ENCODE measurements around the gene SMTNL2. TPM values are rescaled to one million over a fixed set of nuclear protein-coding genes. Genes with fewer than 3 reads are reported as not detected.
"Not testable (repeated sequence)": the region's sequence is repeated elsewhere in the genome, so short reads cannot be mapped to it uniquely, and the experiment has no call there.

Gene SMTNL2
- total RNA-seq, 1 donor from 2014 or later = under 0.01 TPM

GRCh38 chr17:4586043-4586442, 1.7 kb downstream of the SMTNL2 start:
- no peak for DNase-seq

GRCh38 chr17:4587195-4587594, 2.9 kb downstream of the SMTNL2 start:
- DNase-seq = no peak

- no peak for DNase-seq
Observed at GRCh38 chr17:4587803-4588202, 3.5 kb downstream of the SMTNL2 start.

GRCh38 chr17:4588391-4588790, 4.1 kb downstream of the SMTNL2 start:
- DNase-seq = no peak

- DNase-seq = no peak
Observed at GRCh38 chr17:4588898-4589625, 4.7 kb downstream of the SMTNL2 start.

- peak; percentile 29 for DNase-seq
Observed at GRCh38 chr17:4590042-4590441, 5.7 kb downstream of the SMTNL2 start.

- no peak for DNase-seq
Observed at GRCh38 chr17:4590981-4591453, 6.7 kb downstream of the SMTNL2 start.

- no peak for DNase-seq
Observed at GRCh38 chr17:4591529-4591928, 7.2 kb downstream of the SMTNL2 start.

GRCh38 chr17:4592240-4593005, 8.1 kb downstream of the SMTNL2 start:
- DNase-seq = no peak

- no peak for DNase-seq
Observed at GRCh38 chr17:4593021-4593421, 8.7 kb downstream of the SMTNL2 start.

GRCh38 chr17:4594406-4594805, 10.1 kb downstream of the SMTNL2 start:
- DNase-seq = no peak

GRCh38 chr17:4594931-4595684, 10.8 kb downstream of the SMTNL2 start:
- peak; percentile 54 for DNase-seq

GRCh38 chr17:4595685-4596342, 11.5 kb downstream of the SMTNL2 start:
- not testable (repeated sequence) for DNase-seq

- DNase-seq = no peak
Observed at GRCh38 chr17:4596636-4597380, 12.5 kb downstream of the SMTNL2 start.

GRCh38 chr17:4597975-4598374, 13.6 kb downstream of the SMTNL2 start:
- DNase-seq = no peak

- DNase-seq = no peak
Observed at GRCh38 chr17:4598776-4599504, 14.6 kb downstream of the SMTNL2 start.

GRCh38 chr17:4599505-4600281, 15.4 kb downstream of the SMTNL2 start:
- DNase-seq = no peak

GRCh38 chr17:4600563-4600962, 16.2 kb downstream of the SMTNL2 start:
- DNase-seq = no peak

- no peak for DNase-seq
Observed at GRCh38 chr17:4601326-4601725, 17.0 kb downstream of the SMTNL2 start.

- no peak for DNase-seq
Observed at GRCh38 chr17:4602041-4602440, 17.7 kb downstream of the SMTNL2 start.

All from dermis blood vessel endothelial cell (primary cell).